Stimulated activated naive CD4-positive, alpha-beta T cell treated with Interleukin-2 at 50 U/mL for 16 hours (primary cell): ENCODE results near the gene SLC12A7.
"Not testable (repeated sequence)": the region's sequence is repeated elsewhere in the genome, so short reads cannot be mapped to it uniquely, and the experiment has no call there.

Source experiments
- DNase-seq: peaks from one replicate; lab custom pipeline; 2025; lab: John Stamatoyannopoulos, UW

Gene SLC12A7

GRCh38 chr5:1140818-1141189 is 28.9 kb upstream of the SLC12A7 start:
- DNase-seq, result no peak

GRCh38 chr5:1140171-1140817 is 28.4 kb upstream of the SLC12A7 start:
- peak; percentile 35 for DNase-seq

DNA sequence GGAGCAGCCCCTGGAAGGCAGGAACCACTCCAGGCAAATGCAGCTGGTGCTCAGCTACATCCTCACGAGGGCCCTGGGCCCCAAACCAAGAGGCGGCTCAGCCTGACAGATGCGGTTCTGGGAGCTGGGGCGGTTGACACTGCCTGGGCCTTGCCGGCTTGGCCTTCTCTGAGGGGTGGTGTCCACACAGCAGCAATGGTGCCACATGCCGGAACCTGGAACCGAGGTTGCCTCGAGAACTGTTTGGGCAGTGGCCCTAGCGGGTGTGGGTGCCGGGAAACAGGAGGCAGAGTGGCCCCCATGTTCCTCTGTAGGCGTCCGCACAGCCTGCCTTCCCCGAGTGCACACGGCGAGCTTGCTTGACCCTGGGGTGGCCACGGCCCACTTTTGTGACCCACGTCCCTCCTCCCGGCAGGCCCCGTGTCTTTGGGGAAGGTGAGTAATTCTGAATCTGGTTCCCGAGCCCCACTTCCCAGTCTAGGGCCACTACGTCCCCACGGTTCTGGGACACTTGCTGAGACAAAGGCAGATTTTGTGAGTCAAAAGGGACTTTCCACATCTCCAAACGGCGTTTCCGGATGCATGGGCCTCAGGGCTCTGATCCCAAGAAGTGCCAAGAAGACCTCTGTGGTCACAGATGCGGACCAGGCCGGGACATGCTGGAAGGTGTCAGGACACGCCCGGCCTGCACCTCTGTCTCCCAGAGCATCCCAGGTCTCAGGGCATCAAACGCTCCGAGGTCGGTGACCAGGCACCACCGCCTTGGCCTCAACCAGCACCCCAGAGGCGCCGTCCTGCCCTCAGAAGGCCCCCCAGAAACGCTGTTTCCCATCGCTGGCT is 27.7 kb upstream of the SLC12A7 start:
- DNase-seq, result no peak

- DNase-seq, result no peak
These were observed 26.8 kb upstream of the SLC12A7 start for GRCh38 chr5:1138445-1139245.

DNA sequence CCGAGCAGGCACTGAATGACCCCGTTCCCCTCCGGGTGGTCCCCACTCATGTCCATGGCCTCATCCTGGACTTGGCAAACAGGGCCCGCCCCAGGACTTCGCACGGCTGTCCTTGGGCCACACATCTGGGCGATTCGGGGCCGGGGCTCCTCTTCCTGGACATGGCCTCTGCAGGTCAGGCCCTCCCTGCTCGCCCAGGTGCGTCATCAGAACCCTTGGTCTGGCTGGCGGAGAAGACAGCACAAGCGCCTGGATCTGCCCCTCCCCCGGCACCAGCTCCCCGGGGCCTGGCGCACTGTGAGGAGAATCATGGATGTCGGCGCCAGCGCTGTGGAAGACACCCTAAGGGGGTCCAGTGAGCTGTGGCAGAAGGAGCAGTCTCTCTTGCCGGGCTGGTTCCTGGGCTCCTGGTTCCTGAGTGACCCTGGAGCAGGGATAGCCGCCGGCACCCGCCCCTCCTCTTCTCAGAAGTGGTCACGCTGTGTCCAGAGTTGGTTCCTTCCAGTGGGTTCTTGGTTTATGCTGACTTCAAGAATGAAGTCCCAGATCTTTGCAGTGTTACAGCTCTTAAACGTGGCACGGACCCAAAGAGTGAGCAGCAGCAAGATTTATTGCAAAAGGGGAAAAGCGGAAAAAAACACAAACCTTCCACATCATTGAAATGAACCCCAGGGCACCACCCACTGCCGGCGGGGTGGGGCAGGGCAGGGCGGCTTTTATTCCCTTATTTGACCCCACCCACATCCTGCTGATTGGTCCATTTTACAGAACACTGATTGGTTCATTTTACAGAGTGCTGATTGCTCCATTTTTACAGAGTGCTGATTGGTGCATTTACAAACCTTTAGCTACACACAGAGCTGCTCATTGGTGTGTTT is 25.9 kb upstream of the SLC12A7 start:
- DNase-seq, result no peak

GRCh38 chr5:1136814-1137213 is 25.0 kb upstream of the SLC12A7 start:
- DNase-seq, result no peak

DNA sequence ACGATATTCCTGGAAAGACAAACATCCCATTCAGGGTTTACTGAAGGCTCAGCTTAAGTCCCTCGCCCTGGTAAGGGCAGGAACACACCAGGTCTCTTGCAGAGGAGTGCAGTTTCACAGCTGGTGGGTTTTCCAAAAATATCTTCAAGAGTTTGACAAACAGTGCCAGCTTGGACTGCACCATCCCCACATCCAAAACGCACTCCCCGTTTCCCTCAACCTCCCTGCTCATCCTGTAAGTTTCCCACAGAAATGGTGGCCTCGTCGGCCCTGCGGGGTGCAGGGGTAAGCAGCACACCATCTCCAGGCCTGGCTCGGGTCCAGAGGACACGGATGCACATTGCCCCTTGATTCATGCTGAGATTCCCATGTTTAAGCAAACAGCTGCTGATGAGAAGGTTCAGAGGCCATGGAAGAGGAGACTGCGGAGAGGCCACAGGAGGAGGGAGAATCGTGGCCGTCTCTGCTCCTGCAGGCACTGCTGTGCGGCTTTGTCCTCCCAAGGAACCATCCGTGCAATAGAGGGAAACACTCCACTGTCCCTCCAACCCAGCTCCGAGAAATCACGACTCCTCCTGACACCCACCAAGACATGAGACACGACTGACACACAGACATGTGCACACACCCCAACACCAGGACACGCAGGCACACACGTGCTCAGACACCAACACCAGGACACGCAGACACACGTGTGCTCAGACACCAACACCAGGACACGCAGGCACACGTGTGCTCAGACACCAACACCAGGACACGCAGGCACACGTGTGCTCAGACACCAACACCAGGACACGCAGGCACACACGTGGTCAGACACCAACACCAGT is 24.0 kb upstream of the SLC12A7 start:
- no peak for DNase-seq

DNA sequence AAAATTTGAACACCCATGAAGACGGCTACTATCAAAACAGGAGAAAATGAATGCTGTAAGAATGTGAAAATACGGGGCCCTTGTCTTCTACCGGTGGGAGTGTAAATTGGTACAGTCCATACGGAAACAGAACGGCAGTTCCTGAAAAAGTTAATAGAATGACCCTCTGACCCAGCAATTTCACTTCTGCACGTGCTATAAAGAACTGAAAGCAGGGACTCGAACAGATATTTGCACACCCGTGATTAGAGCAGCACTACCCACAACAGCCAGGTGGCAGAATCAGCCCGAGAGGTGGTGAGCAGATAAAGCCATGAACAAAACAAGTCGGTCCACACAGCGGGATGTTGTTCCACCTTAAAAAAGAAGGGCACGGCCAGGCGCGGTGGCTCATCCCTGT is 22.6 kb upstream of the SLC12A7 start:
- DNase-seq, result no peak

DNA sequence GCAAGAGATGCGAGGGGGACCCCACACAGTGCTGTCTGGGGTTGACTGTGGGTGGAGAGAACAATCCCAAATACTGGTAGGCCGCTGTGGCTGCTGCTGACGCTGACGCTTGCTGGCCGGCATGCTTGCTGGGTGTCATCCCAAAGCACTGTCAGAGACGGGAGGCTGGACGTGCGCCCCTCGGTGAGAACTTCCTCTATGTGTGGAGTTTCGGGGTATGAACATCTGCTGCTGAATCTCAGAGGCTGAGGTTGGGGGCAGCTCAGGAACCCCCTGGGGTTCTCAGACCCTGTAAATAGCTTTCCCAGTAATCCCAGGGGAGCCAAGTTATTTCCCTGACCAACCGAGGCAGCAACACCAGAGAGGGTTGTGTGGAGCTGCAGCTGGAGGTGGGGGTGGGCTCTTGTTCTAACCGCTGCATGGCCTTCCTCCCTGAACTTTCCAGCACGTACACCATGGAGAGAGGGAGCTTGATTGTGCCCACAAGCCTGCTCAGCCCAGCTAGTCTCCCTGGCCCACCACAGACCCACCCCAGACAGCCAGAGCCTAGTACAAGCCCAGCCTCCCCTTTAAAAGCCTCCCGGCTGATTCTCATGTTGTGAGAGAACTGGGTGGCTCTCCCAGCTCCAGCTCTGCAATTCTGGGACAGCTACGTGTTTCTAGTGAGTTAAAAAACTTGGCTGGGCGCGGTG is 21.8 kb upstream of the SLC12A7 start:
- no peak for DNase-seq

GRCh38 chr5:1133108-1133507 is 21.2 kb upstream of the SLC12A7 start:
- DNase-seq, result no peak

- DNase-seq, result no peak
These were observed 20.7 kb upstream of the SLC12A7 start for GRCh38 chr5:1132570-1132969.

- DNase-seq, result no peak
These were observed 19.9 kb upstream of the SLC12A7 start for GRCh38 chr5:1131726-1132125.

DNA sequence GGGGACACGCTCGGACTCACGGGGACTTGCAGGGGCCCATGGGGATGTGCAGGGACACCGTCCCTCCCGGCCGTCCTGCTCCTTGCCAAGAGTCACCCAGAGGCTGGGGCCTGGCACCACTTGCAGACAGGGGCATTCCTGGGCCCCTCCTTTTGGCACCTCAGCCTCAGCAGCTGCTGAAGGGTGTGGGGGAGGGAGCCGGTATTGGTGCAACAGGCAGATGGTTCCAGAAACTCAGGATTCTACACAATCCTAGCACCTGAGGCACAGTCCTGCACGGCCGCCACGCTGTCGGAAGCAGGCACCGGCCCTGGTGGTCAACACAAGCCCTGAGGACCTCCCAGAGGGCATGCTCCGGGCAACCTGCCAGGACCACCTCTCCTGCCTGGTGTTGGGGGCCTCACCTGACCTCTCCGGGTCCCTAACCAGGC is 19.3 kb upstream of the SLC12A7 start:
- no peak for DNase-seq

DNA sequence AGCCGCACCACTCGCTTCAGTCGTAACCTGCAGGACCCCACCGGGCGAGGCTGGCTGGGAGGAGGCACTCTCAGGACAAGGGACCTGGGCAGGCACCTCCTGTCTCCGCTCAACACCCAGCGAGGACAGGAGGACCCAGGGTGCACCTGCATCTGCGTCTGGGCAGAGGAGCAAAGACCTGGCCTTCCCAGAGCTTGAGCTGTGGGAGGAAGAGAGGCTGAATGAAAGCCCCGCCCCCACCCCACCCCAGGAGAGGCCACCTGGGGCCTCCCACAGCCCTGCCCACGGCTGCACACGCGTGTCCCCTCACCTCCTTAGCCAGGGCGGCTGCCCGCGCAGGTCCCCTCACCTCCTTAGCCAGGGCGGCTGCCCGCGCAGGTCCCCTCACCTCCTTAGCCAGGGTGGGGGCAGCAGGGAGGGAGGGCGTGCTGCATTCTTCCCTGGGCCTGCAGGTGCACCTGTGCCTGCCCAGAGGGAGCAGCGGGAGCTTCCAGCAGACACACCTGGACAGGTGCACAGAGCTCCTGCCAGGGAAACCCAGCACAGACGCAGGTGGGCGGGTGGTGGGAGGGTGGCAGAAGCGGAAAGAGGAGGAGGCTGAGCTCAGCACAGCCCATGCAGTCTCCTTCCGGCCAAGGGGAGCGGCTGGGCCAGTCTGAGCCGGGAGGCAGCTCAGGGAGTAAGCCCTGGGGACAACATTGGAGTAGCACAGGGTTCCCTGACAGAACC is 18.5 kb upstream of the SLC12A7 start:
- no peak for DNase-seq

DNA sequence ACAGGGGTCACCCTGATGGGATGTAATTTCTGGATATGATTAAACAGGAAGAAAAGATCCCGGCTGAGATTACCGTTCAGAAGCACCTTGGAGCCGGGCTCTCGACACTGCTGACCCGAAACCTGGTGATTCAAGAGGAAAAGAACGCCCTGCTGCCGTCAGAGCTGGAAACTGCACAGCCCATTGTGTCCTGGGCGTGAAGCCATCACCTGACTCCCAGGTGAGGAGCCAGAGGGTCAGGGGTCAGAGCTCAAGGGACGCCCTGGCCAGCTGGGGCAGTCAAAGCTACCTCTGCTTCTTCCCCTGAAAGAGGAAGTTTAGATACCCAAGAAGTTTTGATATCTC is 17.8 kb upstream of the SLC12A7 start:
- DNase-seq, result no peak

DNA sequence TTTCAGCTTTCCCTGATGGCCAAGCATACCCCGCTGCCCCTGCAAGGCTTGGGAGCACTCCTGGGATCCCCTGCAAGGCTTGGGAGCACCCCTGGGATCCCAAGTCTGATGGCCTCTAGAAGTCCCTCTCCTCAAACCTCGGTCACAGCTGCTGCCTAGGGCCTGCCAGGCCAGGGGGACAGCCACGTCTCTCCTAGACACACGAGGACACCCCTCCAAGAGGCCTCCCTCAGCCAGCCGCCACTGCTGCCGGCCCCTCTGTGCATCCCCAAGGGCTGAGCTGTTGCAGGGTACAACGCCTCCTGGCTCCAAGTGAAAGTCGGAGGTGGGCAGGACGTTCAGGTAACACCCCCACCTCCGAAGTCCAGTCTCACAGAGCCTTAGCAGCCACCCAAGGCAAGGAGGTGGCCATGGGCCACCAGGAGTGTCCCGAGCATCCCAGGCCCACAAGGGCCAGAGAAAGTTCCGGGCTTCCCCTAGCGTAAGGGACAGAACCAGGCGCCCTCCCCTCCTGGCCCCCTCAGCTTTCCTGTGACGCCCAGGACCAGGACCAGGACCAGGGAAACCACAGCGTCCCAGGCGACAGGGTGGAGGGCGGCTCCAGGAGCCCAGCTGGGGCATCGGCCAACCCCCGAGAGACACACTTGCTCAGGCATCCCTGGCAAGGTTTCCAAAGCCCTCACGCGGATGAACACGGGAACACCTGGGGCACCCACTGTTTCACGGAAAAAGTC is 17.3 kb upstream of the SLC12A7 start:
- no peak for DNase-seq

- DNase-seq, result no peak
These were observed 16.3 kb upstream of the SLC12A7 start for GRCh38 chr5:1127959-1128785.

DNA sequence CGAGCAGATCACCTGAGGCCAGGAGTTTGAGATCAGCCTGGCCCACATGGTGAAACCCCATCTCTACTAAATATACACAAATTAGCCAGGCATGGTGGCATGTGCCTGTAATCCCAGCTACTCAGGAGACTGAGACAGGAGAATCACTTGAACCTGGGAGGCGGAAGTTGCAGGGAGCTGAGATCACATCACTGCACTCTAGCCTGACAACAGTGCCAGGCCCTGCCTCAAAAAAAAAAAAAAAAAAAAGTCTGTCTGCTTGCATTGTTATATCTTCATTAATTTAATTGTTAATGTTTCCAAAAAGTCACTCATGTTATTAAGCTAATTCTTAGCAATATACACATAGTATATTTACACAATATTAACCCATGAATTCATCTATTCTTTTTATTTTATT is 13.8 kb upstream of the SLC12A7 start:
- DNase-seq, result not testable (repeated sequence)
